ENCODE results near the gene MFSD12. TPM values are rescaled to one million over a fixed set of nuclear protein-coding genes. Genes with fewer than 3 reads are reported as not detected.

MFSD12 gene
- total and polyA plus RNA-seq, 2 of the 8 experiments (the other 6 are each of a cell fraction or from before 2014, with no cell fraction given): 59.6 to 71.3 TPM

DNA sequence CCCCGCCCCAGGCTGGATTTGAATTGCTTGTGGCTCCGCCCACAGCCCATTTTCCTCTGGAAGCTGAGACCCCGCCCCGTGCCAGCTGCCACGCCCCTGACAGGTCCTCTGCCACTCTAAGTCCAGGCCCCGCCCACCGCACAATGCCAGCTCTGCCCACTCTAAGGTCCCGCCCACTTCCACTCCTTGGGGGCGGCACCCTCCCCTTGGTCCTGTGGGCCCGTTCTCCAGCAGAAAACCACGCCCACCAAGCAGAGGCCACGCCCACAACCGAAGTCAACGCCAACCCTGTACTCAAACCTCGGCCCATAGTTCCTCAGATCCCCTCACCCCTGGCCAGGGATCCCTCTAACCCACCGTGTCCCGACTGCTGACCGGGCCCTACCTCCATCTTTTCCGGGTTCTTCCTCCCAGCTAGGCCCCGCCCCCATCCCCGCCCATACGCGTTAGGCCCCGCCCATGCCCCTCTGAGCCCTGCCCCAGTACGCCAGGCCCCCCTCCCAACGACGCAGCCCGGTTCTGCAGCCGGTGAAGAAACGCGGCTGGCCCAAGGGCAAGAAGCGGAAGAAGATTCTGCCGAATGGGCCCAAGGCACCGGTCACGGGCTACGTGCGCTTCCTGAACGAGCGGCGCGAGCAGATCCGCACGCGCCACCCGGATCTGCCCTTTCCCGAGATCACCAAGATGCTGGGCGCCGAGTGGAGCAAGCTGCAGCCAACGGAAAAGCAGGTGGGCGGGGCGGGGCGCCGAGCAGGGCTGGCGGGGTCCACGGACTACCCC, 16.7 kb upstream of the MFSD12 start:
- Histone ChIP-seq H3K4me3 (ENCODE audit: extremely low read depth in 1 of 4, insufficient read depth in 2 of 4, low read depth in 3 of 4, low read length in 4 of 4) (peak overlapping the region; percentile 66 to 97 (median 82)), H4K8ac (ENCODE audit: extremely low read depth, insufficient read depth, low read length) (peak overlapping the region; percentile 90; the same call in 1 of the 2 replicates), H3K4ac (replicated peaks; ENCODE audit: insufficient read length, low read depth, low read length) (no peak overlapping the region), H3K4me2 (ENCODE audit: insufficient read depth in 1 of 2, low read depth in 2 of 2, low read length in 2 of 2) (peak overlapping the region; percentile 70 to 77), H2BK5ac (ENCODE audit: low read depth, low read length) (peak overlapping the region; percentile 93), H3K14ac (ENCODE audit: insufficient read length) (no peak overlapping the region), H2BK12ac (ENCODE audit: low read depth, low read length) (no peak overlapping the region), H3K27me3 (replicated peaks in 1 of 4; ENCODE audit: control insufficient read depth in 3 of 4, extremely low read depth in 1 of 4, insufficient read depth in 3 of 4, low read length in 3 of 4) (peaks cover 0 to 3% (median 0%) of the 10 kb centered on the region in 4 experiments; a peak in 1 of 7 replicates), H2AK5ac (ENCODE audit: low read depth, low read length) (no peak overlapping the region), H3K27ac (ENCODE audit: low read depth, low read length) (no peak overlapping the region), H2BK15ac (ENCODE audit: low read length) (no peak overlapping the region), H3K79me1 (ENCODE audit: low read depth, low read length) (no peaks in the 10 kb centered on the region), H3K4me1 (replicated peaks in 1 of 4; ENCODE audit: control insufficient read depth in 3 of 4, insufficient read depth in 4 of 4, low read length in 3 of 4) (peaks cover 3 to 17% (median 12%) of the 10 kb centered on the region in 4 experiments; a peak in 6 of 7 replicates), H2BK20ac (ENCODE audit: low read length) (no peak overlapping the region), H2BK120ac (replicated peaks; ENCODE audit: low read depth, low read length) (no peak overlapping the region), H3K9me3 (ENCODE audit: insufficient read depth in 2 of 2, low read depth in 1 of 2, low read length in 1 of 2) (no peaks in the 10 kb centered on the region), H4K20me1 (replicated peaks in 1 of 2; ENCODE audit: control insufficient read depth in 1 of 2, insufficient read depth in 2 of 2, low read length in 2 of 2) (peaks cover 3 to 8% of the 10 kb centered on the region in 2 experiments), H3K9ac (replicated peaks in 1 of 4; ENCODE audit: extremely low read depth in 1 of 4, low read depth in 3 of 4, low read length in 3 of 4) (no peak overlapping the region; a peak in 1 of 7 replicates), H4K91ac (replicated peaks; ENCODE audit: insufficient read length, low read length) (no peak overlapping the region), H2AFZ (ENCODE audit: low read length) (no peak overlapping the region), H3K23ac (ENCODE audit: insufficient read length) (no peak overlapping the region), H3K56ac (replicated peaks; ENCODE audit: insufficient read length, low read depth, low read length) (no peak overlapping the region), H3K23me2 (ENCODE audit: low read depth, low read length) (peaks cover 21% of the 10 kb centered on the region; the same call in 1 of the 2 replicates), H4K5ac (ENCODE audit: insufficient read length, low read depth, low read length) (peak overlapping the region; percentile 93), H3K36me3 (ENCODE audit: control insufficient read depth in 2 of 4, insufficient read depth in 4 of 4, low read length in 3 of 4) (no peaks in the 10 kb centered on the region), H3K18ac (ENCODE audit: extremely low read depth, low read length) (peak overlapping the region; percentile 97; the same call in 1 of the 2 replicates), H3K79me2 (ENCODE audit: control insufficient read depth in 1 of 2, insufficient read depth in 2 of 2, low read length in 2 of 2) (no peaks in the 10 kb centered on the region)
- ChIA-PET POLR2A (ENCODE audit: partially characterized antibody) (interaction anchor here (0.6 to 2.2 kb wide), 6 partner anchors 15 to 411 kb away, joined by 3 to 5 read pairs (median 3); partner anchors contain the start of genes EEF2 and MFSD12), CTCF (ENCODE audit: partially characterized antibody) (interaction anchor here (0.7 to 6.6 kb wide), 8 partner anchors 9 to 118 kb away, joined by 3 to 51 read pairs (median 4); partner anchors contain the start of gene GIPC3)
- FAIRE-seq (peak; percentile 69), DNase-seq (ENCODE audit: low read depth in 1 of 2, low spot score in 2 of 2) (peak; percentile 97 to 100)
- 28% methylated on average over 40 of the region's 55 CpGs; no CpG with 5 or more reads in 1 of the 2 experiments for WGBS, 2 experiments (ENCODE audit: extremely low coverage in 1 of 2, insufficient coverage in 1 of 2, insufficient read length in 1 of 2, insufficient replicate concordance in 2 of 2, low coverage in 1 of 2, low lambda C conversion rate in 2 of 2, missing lambda C conversion rate in 1 of 2)
- TF ChIP-seq SP1 (IDR thresholded peaks at IDR 0.05; ENCODE audit: low read depth, low read length) (peak; percentile 87), CREB1 (IDR thresholded peaks at IDR 0.05) (peak; percentile 19; the same call in 1 of the 2 replicates), YY1 (IDR thresholded peaks at IDR 0.05; ENCODE audit: low read depth, low read length) (peak; percentile 64; the same call in 1 of the 2 replicates), HDAC2 (IDR thresholded peaks at IDR 0.05; ENCODE audit: borderline replicate concordance in 1 of 2, low read depth in 2 of 2, low read length in 2 of 2) (no peak), SP4 (IDR thresholded peaks at IDR 0.05; ENCODE audit: low read length) (peak; percentile 96)
- TF ChIP-seq, protein P1, sequence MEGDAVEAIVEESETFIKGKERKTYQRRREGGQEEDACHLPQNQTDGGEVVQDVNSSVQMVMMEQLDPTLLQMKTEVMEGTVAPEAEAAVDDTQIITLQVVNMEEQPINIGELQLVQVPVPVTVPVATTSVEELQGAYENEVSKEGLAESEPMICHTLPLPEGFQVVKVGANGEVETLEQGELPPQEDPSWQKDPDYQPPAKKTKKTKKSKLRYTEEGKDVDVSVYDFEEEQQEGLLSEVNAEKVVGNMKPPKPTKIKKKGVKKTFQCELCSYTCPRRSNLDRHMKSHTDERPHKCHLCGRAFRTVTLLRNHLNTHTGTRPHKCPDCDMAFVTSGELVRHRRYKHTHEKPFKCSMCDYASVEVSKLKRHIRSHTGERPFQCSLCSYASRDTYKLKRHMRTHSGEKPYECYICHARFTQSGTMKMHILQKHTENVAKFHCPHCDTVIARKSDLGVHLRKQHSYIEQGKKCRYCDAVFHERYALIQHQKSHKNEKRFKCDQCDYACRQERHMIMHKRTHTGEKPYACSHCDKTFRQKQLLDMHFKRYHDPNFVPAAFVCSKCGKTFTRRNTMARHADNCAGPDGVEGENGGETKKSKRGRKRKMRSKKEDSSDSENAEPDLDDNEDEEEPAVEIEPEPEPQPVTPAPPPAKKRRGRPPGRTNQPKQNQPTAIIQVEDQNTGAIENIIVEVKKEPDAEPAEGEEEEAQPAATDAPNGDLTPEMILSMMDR (IDR thresholded peaks at IDR 0.05; ENCODE audit: control extremely low read depth in 1 of 3, insufficient read depth in 1 of 3, low read depth in 1 of 3, low read length in 3 of 3): no peak

Data from H1 (cell line).